ENCODE data around the gene IRF1. TPM values are rescaled to one million over a fixed set of nuclear protein-coding genes. Genes with fewer than 3 reads are reported as not detected.

IRF1 gene
- total and polyA plus RNA-seq, 5 donors from 2014 or later = 160 to 924 (median 190) TPM

- H3K27me3 Mint-ChIP-seq = no peaks in the 10 kb centered on the region
- DNase-seq (no peak), ATAC-seq (ENCODE audit: low read depth in 2 of 2) (no peak)
- H3K4me3 Mint-ChIP-seq = peak overlapping the region; percentile 13 to 63 (median 50)
- H3K27me3 ChIP-seq (ENCODE audit: control insufficient read depth, insufficient read depth, low read length) = no peaks in the 10 kb centered on the region
- peaks cover 9% of the 10 kb centered on the region for H3K36me3 ChIP-seq (ENCODE audit: control insufficient read depth, insufficient read depth, low read length)
- H3K36me3 Mint-ChIP-seq = peaks cover 44% of the 10 kb centered on the region
- H3K4me1 ChIP-seq (ENCODE audit: control insufficient read depth, insufficient read depth, low read length, poor library complexity, severe bottlenecking) = peaks cover 74% of the 10 kb centered on the region
- peak overlapping the region; percentile 95 to 100 (median 98) for H3K27ac Mint-ChIP-seq
- H3K4me3 ChIP-seq (ENCODE audit: low read depth, low read length) = peak overlapping the region; percentile 11
- no peaks in the 10 kb centered on the region for H3K9me3 Mint-ChIP-seq
- peaks cover 41 to 93% (median 78%) of the 10 kb centered on the region in 4 donors for H3K4me1 Mint-ChIP-seq
- H3K9me3 ChIP-seq (ENCODE audit: control insufficient read depth in 2 of 2, low read length in 2 of 2) = no peaks in the 10 kb centered on the region
- H3K27ac ChIP-seq (ENCODE audit: insufficient read depth, low read length, poor library complexity, severe bottlenecking) = peak overlapping the region; percentile 92
Observed at GRCh38 chr5:132431632-132432031, 58.9 kb downstream of the IRF1 start.

Other genes with a start within 250 kb of the IRF1 start
- gene PDLIM4, start 233.1 kb downstream of the IRF1 start, total RNA-seq = not detected
- gene PDLIM4, start 233.1 kb downstream of the IRF1 start, polyA plus RNA-seq = not detected
- gene SLC22A4, start 196.4 kb downstream of the IRF1 start, total RNA-seq = not detected
- gene SLC22A4, start 196.4 kb downstream of the IRF1 start, polyA plus RNA-seq = not detected
- 2.5 TPM for gene SLC22A5, start 121.1 kb downstream of the IRF1 start, total RNA-seq
- gene SLC22A5, start 121.1 kb downstream of the IRF1 start, polyA plus RNA-seq = 1 to 10 TPM in 3 of 4 donors, under 1 TPM in 1; 0.54 to 3.2 (median 1.7) TPM
- not detected for gene IL5, start 52.7 kb upstream of the IRF1 start, total RNA-seq
- gene IL5, start 52.7 kb upstream of the IRF1 start, polyA plus RNA-seq = not detected
- gene RAD50, start 66.2 kb upstream of the IRF1 start, total RNA-seq = 17.8 TPM
- 10 to 100 TPM; 10.8 to 14.2 (median 12.8) TPM for gene RAD50, start 66.2 kb upstream of the IRF1 start, polyA plus RNA-seq
- 0.84 TPM for gene IL13, start 167.4 kb upstream of the IRF1 start, total RNA-seq
- gene IL13, start 167.4 kb upstream of the IRF1 start, polyA plus RNA-seq = not detected
- 2.1 TPM for gene IL4, start 183.2 kb upstream of the IRF1 start, total RNA-seq
- gene IL4, start 183.2 kb upstream of the IRF1 start, polyA plus RNA-seq = 1 to 10 TPM in 1 of 4 donors, not detected in 3; 1.6 TPM
- 12.5 TPM for gene KIF3A, start 246.8 kb upstream of the IRF1 start, total RNA-seq
- gene KIF3A, start 246.8 kb upstream of the IRF1 start, polyA plus RNA-seq = 10 to 100 TPM in 3 of 4 donors, 1 to 10 TPM in 1; 9.9 to 13.2 (median 11.6) TPM

Data from CD4-positive, CD25-positive, alpha-beta regulatory T cell (primary cell).